Activated naive CD8-positive, alpha-beta T cell treated with anti-CD3 and anti-CD28 coated beads for 36 hours (primary cell): ENCODE data around the gene ACSS2. TPM values are rescaled to one million over a fixed set of nuclear protein-coding genes. Genes with fewer than 3 reads are reported as not detected.
A peak's percentile ranks its signal among the peaks of the same experiment; 100 is the strongest.

Source experiments
- DNase-seq: peaks from one replicate; pipeline ENCODE4 v3.0.0; 2021
- H3K27ac Mint-ChIP-seq: one replicate; pipeline ENCODE4 v1.8.0; 2022; ENCODE audit warnings: mild to moderate bottlenecking, moderate library complexity, mixed read lengths
- H3K27me3 Mint-ChIP-seq: one replicate; pipeline ENCODE4 v1.8.0; 2022; ENCODE audit warnings: mild to moderate bottlenecking, mixed read lengths
- H3K36me3 Mint-ChIP-seq: one replicate; pipeline ENCODE4 v1.8.0; 2021; ENCODE audit warnings: mild to moderate bottlenecking, mixed read lengths
- H3K4me1 Mint-ChIP-seq: one replicate; pipeline ENCODE4 v1.8.0; 2021; ENCODE audit warnings: mixed read lengths
- H3K4me3 Mint-ChIP-seq: one replicate; pipeline ENCODE4 v1.8.0; 2022; ENCODE audit warnings: mild to moderate bottlenecking, moderate library complexity, mixed read lengths
- H3K9me3 Mint-ChIP-seq: one replicate; pipeline ENCODE4 v1.8.0; 2022; ENCODE audit warnings: mixed read lengths
- total RNA-seq, 2 experiments: library from RNA; stranded (reverse); gene quantifications; one replicate each; pipeline ENCODE4 v1.2.3, GENCODE V29; 2021

ACSS2 gene
- total RNA-seq: 10 to 100 TPM in 1 of 2 experiments, 1 to 10 TPM in 1; 8.7 to 11.0 TPM

GRCh38 chr20:34876406-34877282 is at the start of gene ACSS2:
Gene ACSS2, plus strand, starts transcription at chr20:34876612. Its CDS starts 34 bp downstream, at chr20:34876646.
- peak within 1 kb of the TSS; percentile 71 for H3K27ac Mint-ChIP-seq
- H3K9me3 Mint-ChIP-seq: no peaks in the 10 kb centered on the region
- peaks cover 43% of the 10 kb centered on the region for H3K4me1 Mint-ChIP-seq
- peak within 1 kb of the TSS; percentile 87 for H3K4me3 Mint-ChIP-seq
- peak; percentile 94 for DNase-seq
- no peaks in the 10 kb centered on the region for H3K27me3 Mint-ChIP-seq
- H3K36me3 Mint-ChIP-seq: peaks cover 2% of the 10 kb centered on the region

GRCh38 chr20:34829191-34829590 is 47.2 kb upstream of the ACSS2 start:
- H3K27me3 Mint-ChIP-seq: peaks cover 5% of the 10 kb centered on the region
- H3K9me3 Mint-ChIP-seq: no peaks in the 10 kb centered on the region
- no peak for DNase-seq
- peaks cover 7% of the 10 kb centered on the region for H3K4me1 Mint-ChIP-seq
- no peak overlapping the region for H3K4me3 Mint-ChIP-seq
- H3K36me3 Mint-ChIP-seq: peaks cover 3% of the 10 kb centered on the region
- H3K27ac Mint-ChIP-seq: no peak overlapping the region

GRCh38 chr20:34831936-34832335 is 44.5 kb upstream of the ACSS2 start:
- no peaks in the 10 kb centered on the region for H3K36me3 Mint-ChIP-seq
- no peaks in the 10 kb centered on the region for H3K9me3 Mint-ChIP-seq
- peaks cover 2% of the 10 kb centered on the region for H3K4me1 Mint-ChIP-seq
- H3K27me3 Mint-ChIP-seq: peaks cover 9% of the 10 kb centered on the region
- no peak for DNase-seq
- H3K4me3 Mint-ChIP-seq: no peak overlapping the region
- H3K27ac Mint-ChIP-seq: no peak overlapping the region

GRCh38 chr20:34834459-34834893 is 41.9 kb upstream of the ACSS2 start:
- DNase-seq: no peak
- H3K4me1 Mint-ChIP-seq: peaks cover 2% of the 10 kb centered on the region
- no peak overlapping the region for H3K27ac Mint-ChIP-seq
- H3K36me3 Mint-ChIP-seq: no peaks in the 10 kb centered on the region
- H3K9me3 Mint-ChIP-seq: no peaks in the 10 kb centered on the region
- peaks cover 9% of the 10 kb centered on the region for H3K27me3 Mint-ChIP-seq
- H3K4me3 Mint-ChIP-seq: no peak overlapping the region

GRCh38 chr20:34842143-34842542 is 34.3 kb upstream of the ACSS2 start:
- no peak overlapping the region for H3K4me3 Mint-ChIP-seq
- H3K9me3 Mint-ChIP-seq: no peaks in the 10 kb centered on the region
- no peak for DNase-seq
- H3K36me3 Mint-ChIP-seq: no peaks in the 10 kb centered on the region
- no peaks in the 10 kb centered on the region for H3K4me1 Mint-ChIP-seq
- H3K27me3 Mint-ChIP-seq: no peaks in the 10 kb centered on the region
- no peak overlapping the region for H3K27ac Mint-ChIP-seq

- Mint-ChIP-seq H3K9me3 (no peaks in the 10 kb centered on the region), H3K27me3 (no peaks in the 10 kb centered on the region)
These were observed 33.0 kb upstream of the ACSS2 start for GRCh38 chr20:34843421-34843820.

GRCh38 chr20:34848597-34848996 is 27.8 kb upstream of the ACSS2 start:
- H3K9me3 Mint-ChIP-seq: no peaks in the 10 kb centered on the region

More at GRCh38 chr20:34843421-34843820, 33.0 kb upstream of the ACSS2 start:
- no peaks in the 10 kb centered on the region for H3K4me1 Mint-ChIP-seq
- H3K36me3 Mint-ChIP-seq: no peaks in the 10 kb centered on the region
- no peak for DNase-seq
- H3K27ac Mint-ChIP-seq: no peak overlapping the region
- no peak overlapping the region for H3K4me3 Mint-ChIP-seq

GRCh38 chr20:34849778-34850177 is 26.6 kb upstream of the ACSS2 start:
- DNase-seq: no peak

More at GRCh38 chr20:34848597-34848996, 27.8 kb upstream of the ACSS2 start:
- no peaks in the 10 kb centered on the region for H3K4me1 Mint-ChIP-seq
- H3K27ac Mint-ChIP-seq: no peak overlapping the region
- no peaks in the 10 kb centered on the region for H3K27me3 Mint-ChIP-seq
- DNase-seq: no peak
- H3K4me3 Mint-ChIP-seq: no peak overlapping the region
- H3K36me3 Mint-ChIP-seq: no peaks in the 10 kb centered on the region

GRCh38 chr20:34850969-34851368 is 25.4 kb upstream of the ACSS2 start:
- Mint-ChIP-seq H3K9me3 (no peaks in the 10 kb centered on the region), H3K4me1 (no peaks in the 10 kb centered on the region), H3K36me3 (no peaks in the 10 kb centered on the region), H3K27me3 (no peaks in the 10 kb centered on the region), H3K4me3 (no peak overlapping the region), H3K27ac (no peak overlapping the region)
- DNase-seq: no peak

More at GRCh38 chr20:34849778-34850177, 26.6 kb upstream of the ACSS2 start:
- H3K36me3 Mint-ChIP-seq: no peaks in the 10 kb centered on the region
- no peak overlapping the region for H3K4me3 Mint-ChIP-seq
- no peaks in the 10 kb centered on the region for H3K4me1 Mint-ChIP-seq
- H3K27ac Mint-ChIP-seq: no peak overlapping the region
- H3K9me3 Mint-ChIP-seq: no peaks in the 10 kb centered on the region
- no peaks in the 10 kb centered on the region for H3K27me3 Mint-ChIP-seq

GRCh38 chr20:34852298-34852697 is 24.1 kb upstream of the ACSS2 start:
- Mint-ChIP-seq H3K27me3 (no peaks in the 10 kb centered on the region), H3K9me3 (no peaks in the 10 kb centered on the region), H3K36me3 (no peaks in the 10 kb centered on the region), H3K27ac (no peak overlapping the region), H3K4me3 (no peak overlapping the region), H3K4me1 (no peaks in the 10 kb centered on the region)
- no peak for DNase-seq

GRCh38 chr20:34859367-34859766 is 17.0 kb upstream of the ACSS2 start:
- Mint-ChIP-seq H3K36me3 (no peaks in the 10 kb centered on the region), H3K27ac (no peak overlapping the region), H3K27me3 (no peaks in the 10 kb centered on the region)

GRCh38 chr20:34859826-34860545 is 16.4 kb upstream of the ACSS2 start:
- no peaks in the 10 kb centered on the region for H3K4me1 Mint-ChIP-seq
- H3K4me3 Mint-ChIP-seq: no peak overlapping the region
- no peaks in the 10 kb centered on the region for H3K27me3 Mint-ChIP-seq
- H3K27ac Mint-ChIP-seq: no peak overlapping the region
- DNase-seq: no peak
- H3K9me3 Mint-ChIP-seq: no peaks in the 10 kb centered on the region
- no peaks in the 10 kb centered on the region for H3K36me3 Mint-ChIP-seq

More at GRCh38 chr20:34859367-34859766, 17.0 kb upstream of the ACSS2 start:
- no peaks in the 10 kb centered on the region for H3K4me1 Mint-ChIP-seq
- H3K4me3 Mint-ChIP-seq: no peak overlapping the region
- DNase-seq: no peak
- no peaks in the 10 kb centered on the region for H3K9me3 Mint-ChIP-seq

- Mint-ChIP-seq H3K27me3 (no peaks in the 10 kb centered on the region), H3K27ac (no peak overlapping the region), H3K4me1 (no peaks in the 10 kb centered on the region), H3K36me3 (no peaks in the 10 kb centered on the region), H3K4me3 (no peak overlapping the region), H3K9me3 (no peaks in the 10 kb centered on the region)
- no peak for DNase-seq
These were observed 14.9 kb upstream of the ACSS2 start for GRCh38 chr20:34861386-34862084.

- no peak for DNase-seq
- Mint-ChIP-seq H3K4me3 (no peak overlapping the region), H3K36me3 (no peaks in the 10 kb centered on the region), H3K9me3 (no peaks in the 10 kb centered on the region), H3K27ac (no peak overlapping the region), H3K27me3 (no peaks in the 10 kb centered on the region), H3K4me1 (no peaks in the 10 kb centered on the region)
These were observed 13.7 kb upstream of the ACSS2 start for GRCh38 chr20:34862724-34863123.

GRCh38 chr20:34863421-34863965 is 12.9 kb upstream of the ACSS2 start:
- H3K36me3 Mint-ChIP-seq: no peaks in the 10 kb centered on the region
- H3K9me3 Mint-ChIP-seq: no peaks in the 10 kb centered on the region
- H3K4me3 Mint-ChIP-seq: no peak overlapping the region
- no peak overlapping the region for H3K27ac Mint-ChIP-seq
- no peak for DNase-seq
- no peaks in the 10 kb centered on the region for H3K4me1 Mint-ChIP-seq
- no peaks in the 10 kb centered on the region for H3K27me3 Mint-ChIP-seq
